Stimulated activated CD8-positive, alpha-beta memory T cell treated with anti-CD3 and anti-CD28 coated beads, Interleukin-15, amount 100 ng/mL, for 48 hours (primary cell): ENCODE measurements around the gene MBOAT2.
A peak's percentile ranks its signal among the peaks of the same experiment; 100 is the strongest.

ENCODE experiments used
- DNase-seq, 2 donors: peaks; one replicate each; pipeline ENCODE4 v3.0.0-alpha.2; 2020; ENCODE audit warnings: low read depth in 2 of 2

The MBOAT2 gene

GRCh38 chr2:8858910-8859309, 144.6 kb downstream of the MBOAT2 start:
- DNase-seq, result no peak

GRCh38 chr2:8858264-8858663, 145.2 kb downstream of the MBOAT2 start:
- DNase-seq, result no peak

- no peak for DNase-seq
These were observed 145.8 kb downstream of the MBOAT2 start for GRCh38 chr2:8857709-8858108.

GRCh38 chr2:8856176-8856575, 147.3 kb downstream of the MBOAT2 start:
- DNase-seq, result no peak

- DNase-seq, result no peak
These were observed 148.5 kb downstream of the MBOAT2 start for GRCh38 chr2:8855010-8855409.

- no peak for DNase-seq
These were observed 150.1 kb downstream of the MBOAT2 start for GRCh38 chr2:8853426-8853825.

- DNase-seq, result no peak
These were observed 151.5 kb downstream of the MBOAT2 start for GRCh38 chr2:8851811-8852560.

GRCh38 chr2:8850845-8851487, 152.5 kb downstream of the MBOAT2 start:
- DNase-seq, result no peak

GRCh38 chr2:8849327-8849726, 154.2 kb downstream of the MBOAT2 start:
- DNase-seq, result no peak

GRCh38 chr2:8848328-8849100, 155.0 kb downstream of the MBOAT2 start:
- no peak for DNase-seq

- no peak for DNase-seq
These were observed 156.1 kb downstream of the MBOAT2 start for GRCh38 chr2:8847400-8847799.

GRCh38 chr2:8841932-8842331, 161.6 kb downstream of the MBOAT2 start:
- no peak for DNase-seq

- no peak for DNase-seq
These were observed 162.9 kb downstream of the MBOAT2 start for GRCh38 chr2:8840475-8841091.

GRCh38 chr2:8839189-8839965, 164.1 kb downstream of the MBOAT2 start:
- no peak for DNase-seq

GRCh38 chr2:8837795-8838140, 165.7 kb downstream of the MBOAT2 start:
- DNase-seq, result no peak

- DNase-seq, result peak; percentile 55 to 67
These were observed 166.3 kb downstream of the MBOAT2 start, which contains the start of gene KIDINS220 for GRCh38 chr2:8836971-8837794. KIDINS220 (minus strand) TSS chr2:8837613; CDS start chr2:8827093, 10,520 bp downstream.

GRCh38 chr2:8835279-8835678, 168.2 kb downstream of the MBOAT2 start:
- DNase-seq, result no peak

GRCh38 chr2:8833853-8834252, 169.6 kb downstream of the MBOAT2 start:
- no peak for DNase-seq

- DNase-seq, result no peak
These were observed 172.0 kb downstream of the MBOAT2 start for GRCh38 chr2:8831516-8831915.

GRCh38 chr2:8827729-8828128, 175.8 kb downstream of the MBOAT2 start:
- no peak for DNase-seq

- no peak for DNase-seq
These were observed 181.3 kb downstream of the MBOAT2 start for GRCh38 chr2:8822218-8822617.
